GM19239 (cell line): ENCODE measurements around the gene CCDC179.

Experiments used
- DNase-seq: peaks from one replicate; pipeline ENCODE4 v3.0.0; 2011; ENCODE audit warnings: low spot score; ENCODE audit not compliant: insufficient read length
- FAIRE-seq: peaks from 2 replicates; lab custom pipeline; 2011; peaks lifted over from hg19 to GRCh38; lab: Jason Lieb, UNC

CCDC179 gene

GRCh38 chr11:22860241-22860640 lies at the start of gene CCDC179:
CCDC179 (minus strand) TSS chr11:22860474; CDS start chr11:22860421, 53 bp downstream.
- DNase-seq (no peak), FAIRE-seq (no peak)

- DNase-seq: no peak
- peak; percentile 54 for FAIRE-seq
Measured at GRCh38 chr11:22903782-22904181, 43.5 kb upstream of the CCDC179 start.

DNA sequence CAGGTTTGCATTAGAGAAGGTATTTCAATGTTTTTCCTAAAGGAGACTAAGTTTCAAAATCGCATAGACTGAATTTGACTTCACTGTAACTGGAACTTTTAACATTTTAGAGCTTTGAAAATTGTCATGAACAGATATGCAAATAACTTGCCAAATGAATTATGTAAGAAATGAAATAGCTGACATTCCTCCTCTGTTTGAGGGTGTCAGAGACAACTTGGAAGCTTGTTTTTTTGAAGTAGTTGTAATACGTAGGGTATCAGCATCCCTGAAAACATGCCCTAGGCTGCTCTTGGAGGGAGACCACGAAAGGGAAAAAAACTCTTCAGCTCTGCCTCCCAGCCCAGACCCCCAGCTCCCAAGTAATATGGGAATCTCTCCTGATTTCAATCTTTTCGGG lies 41.3 kb upstream of the CCDC179 start:
- no peak for FAIRE-seq
- no peak for DNase-seq

- no peak for DNase-seq
- FAIRE-seq: no peak
Measured at GRCh38 chr11:22900764-22901486, 40.7 kb upstream of the CCDC179 start.

- DNase-seq (no peak), FAIRE-seq (no peak)
Measured at GRCh38 chr11:22898036-22898435, 37.8 kb upstream of the CCDC179 start.

GRCh38 chr11:22890227-22890626 lies 30.0 kb upstream of the CCDC179 start:
- FAIRE-seq (no peak), DNase-seq (no peak)

- no peak for FAIRE-seq
Measured at GRCh38 chr11:22884217-22884616, 23.9 kb upstream of the CCDC179 start.

DNA sequence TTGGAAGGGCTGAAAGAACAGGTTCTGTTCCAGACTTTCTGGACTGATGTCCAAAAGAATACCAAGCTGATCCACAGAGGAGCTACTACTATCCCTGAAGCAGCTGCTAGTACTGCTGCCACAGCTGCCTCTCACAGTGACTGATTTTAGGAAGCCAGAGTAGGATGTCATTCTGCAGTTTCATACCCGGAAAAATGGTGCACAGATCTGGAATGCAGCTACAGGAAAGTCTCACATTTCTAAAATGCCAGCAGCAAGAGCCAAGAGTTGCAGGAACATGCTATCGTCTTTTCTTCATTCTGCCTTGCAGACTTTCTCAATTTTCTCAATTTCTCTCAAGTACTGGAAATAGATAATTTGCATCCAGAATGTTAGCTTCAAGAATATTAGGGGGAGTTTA lies 19.4 kb upstream of the CCDC179 start:
- DNase-seq: no peak
- FAIRE-seq: no peak

More at GRCh38 chr11:22884217-22884616, 23.9 kb upstream of the CCDC179 start:
- no peak for DNase-seq

DNA sequence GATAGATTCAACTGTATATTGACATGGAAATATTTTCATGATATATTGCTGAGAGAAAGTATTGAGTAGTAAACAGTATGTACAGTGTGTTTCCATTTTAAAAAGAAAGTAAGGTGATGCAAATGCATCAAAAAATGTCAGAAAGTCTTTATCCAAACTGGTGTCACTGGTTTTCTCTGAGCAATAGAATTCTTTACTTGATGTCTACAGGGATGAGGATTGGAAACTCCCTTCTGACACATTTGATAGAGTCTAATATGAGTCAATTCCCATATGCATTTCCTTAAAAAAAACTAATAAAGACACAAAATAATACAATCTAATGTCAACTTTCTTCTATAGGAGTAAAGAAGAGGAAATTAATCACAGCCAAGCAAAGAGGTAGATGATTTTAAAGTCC lies 18.3 kb upstream of the CCDC179 start:
- no peak for DNase-seq
- no peak for FAIRE-seq

DNA sequence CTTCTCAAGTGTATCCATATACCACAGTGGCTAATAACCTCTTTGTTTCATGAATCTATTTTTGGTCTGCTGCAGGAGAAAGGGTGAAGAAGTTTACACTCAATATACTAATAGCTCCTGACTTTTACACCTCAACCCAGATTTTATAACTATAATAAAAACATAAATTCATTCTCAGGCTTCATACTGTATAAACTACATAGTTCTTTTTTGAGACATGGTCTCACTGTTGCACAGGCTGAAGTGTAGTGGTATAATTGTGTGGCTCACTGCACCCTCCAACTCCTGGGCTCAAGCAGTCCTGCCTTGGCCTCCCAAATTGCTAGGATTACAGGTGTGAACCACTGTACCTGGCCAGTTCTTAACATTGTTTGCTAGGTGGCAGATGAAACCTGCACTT lies 17.8 kb upstream of the CCDC179 start:
- DNase-seq: no peak
- no peak for FAIRE-seq

- DNase-seq: peak; percentile 35
- FAIRE-seq: peak; percentile 95
Measured at GRCh38 chr11:22875869-22876473, 15.7 kb upstream of the CCDC179 start.

- no peak for FAIRE-seq
- DNase-seq: no peak
Measured at GRCh38 chr11:22869325-22869724, 9.1 kb upstream of the CCDC179 start.

DNA sequence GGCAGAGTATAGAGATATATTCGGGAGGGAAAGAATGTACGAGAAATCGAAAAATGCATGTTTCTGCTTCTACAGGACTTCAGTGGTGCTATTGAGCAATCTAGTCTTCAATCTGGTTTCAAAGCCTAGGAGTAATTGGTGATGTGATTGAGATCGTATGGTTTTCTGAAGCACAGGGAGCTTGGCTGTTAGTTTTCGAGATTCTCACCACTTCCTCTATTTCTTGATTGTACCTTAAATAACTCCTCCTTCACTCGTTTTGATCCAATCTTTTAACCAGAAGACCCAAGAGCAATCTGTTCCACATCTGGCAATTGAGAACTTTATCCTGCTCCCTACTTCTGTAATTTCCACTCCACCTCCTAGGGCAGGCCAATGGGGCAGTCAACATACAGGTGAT lies 518 bp downstream of the CCDC179 start:
- DNase-seq (no peak), FAIRE-seq (no peak)

- FAIRE-seq (no peak), DNase-seq (no peak)
Measured at GRCh38 chr11:22851477-22851876, 8.8 kb downstream of the CCDC179 start.

DNA sequence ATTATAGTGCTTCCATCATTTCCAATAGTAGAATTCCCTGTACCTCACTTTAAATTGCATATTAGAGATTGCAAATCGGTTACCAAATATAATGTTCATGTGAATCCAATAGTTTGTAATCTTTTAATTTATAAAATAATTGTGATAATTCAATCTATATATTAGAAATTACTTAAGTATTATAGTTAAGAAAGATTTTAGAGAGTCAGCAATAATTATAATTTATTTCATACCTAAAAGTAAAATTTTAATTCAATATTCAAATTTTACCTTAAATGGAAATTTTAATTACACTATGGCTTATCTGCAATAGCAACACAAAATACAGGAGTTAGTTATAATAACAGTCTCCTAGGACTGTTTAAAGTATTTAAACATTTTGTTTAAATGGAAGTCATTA lies 13.5 kb downstream of the CCDC179 start:
- FAIRE-seq: no peak
- no peak for DNase-seq

GRCh38 chr11:22832315-22833015 lies 27.8 kb downstream of the CCDC179 start:
- FAIRE-seq: no peak
- DNase-seq: no peak

- FAIRE-seq (no peak), DNase-seq (no peak)
Measured at GRCh38 chr11:22830082-22830414, 30.2 kb downstream of the CCDC179 start.

DNA sequence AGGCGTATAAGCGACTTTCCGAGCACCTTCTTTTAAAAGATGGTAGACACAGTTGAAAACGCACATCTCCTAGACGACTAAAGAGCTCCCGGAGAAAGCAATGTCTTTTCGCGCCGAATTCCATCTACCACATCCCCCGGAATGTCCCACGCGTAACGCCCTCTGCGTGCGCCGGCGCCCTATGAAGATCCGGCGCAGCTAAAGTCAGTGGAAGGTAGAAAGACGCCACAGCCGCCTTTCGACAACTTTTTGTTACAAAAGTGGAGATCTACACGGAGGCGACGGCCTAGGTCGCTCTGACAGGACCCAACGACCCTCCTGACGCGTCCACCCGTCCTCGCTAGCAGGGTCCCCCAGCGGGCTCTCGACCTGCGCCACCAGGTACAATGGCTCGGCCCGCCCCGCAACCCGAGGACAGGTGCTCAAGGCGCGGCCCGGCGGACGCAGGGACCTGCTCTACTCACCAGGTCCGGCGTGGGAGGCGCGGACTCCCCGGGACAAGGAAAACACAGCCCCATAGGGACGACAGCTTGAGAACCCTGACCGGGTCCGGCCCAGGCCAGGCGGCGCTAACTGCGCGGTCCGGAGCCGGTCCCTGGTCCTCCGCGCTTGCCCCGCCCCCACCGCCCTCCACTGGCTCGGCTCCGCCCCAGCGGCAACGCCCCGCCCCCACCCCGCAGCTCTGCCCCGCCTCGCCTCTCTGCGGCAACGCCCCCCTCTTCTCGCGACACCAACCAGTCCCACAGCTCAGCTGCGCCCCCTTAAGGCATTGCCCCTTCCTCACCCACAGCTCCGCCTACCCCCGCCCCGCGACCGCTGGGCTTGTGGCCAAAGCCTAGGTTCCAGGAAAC lies 30.8 kb downstream of the CCDC179 start, which contains the start of gene SVIP:
Gene SVIP, minus strand, starts transcription at position 571 of the 851 bp plus-strand sequence. Its CDS starts 53 bp downstream, at position 518.
- DNase-seq: peak; percentile 66
- peak; percentile 96 for FAIRE-seq

GRCh38 chr11:22828373-22828772 lies 31.9 kb downstream of the CCDC179 start:
- no peak for DNase-seq
- no peak for FAIRE-seq

GRCh38 chr11:22822203-22822602 lies 38.1 kb downstream of the CCDC179 start:
- no peak for FAIRE-seq

More at GRCh38 chr11:22822203-22822602, 38.1 kb downstream of the CCDC179 start:
- no peak for DNase-seq
